Right kidney (tissue), 9 donors: Measurements from ENCODE around the gene SULT1A3.
"Not testable (repeated sequence)": the region's sequence is repeated elsewhere in the genome, so short reads cannot be mapped to it uniquely, and the experiment has no call there.

Experiments
- DNase-seq: peaks from one replicate; pipeline ENCODE4 v3.0.0-alpha.2; 2016
- long read RNA-seq, 8 donors: transcript quantifications; one replicate each; lab custom pipeline, GENCODE V29; 2026

Gene SULT1A3
- long read RNA-seq, donor 1, partial matches to known transcripts = 0 of 1 reads
- long read RNA-seq, donor 1, other reads (novel, unspliced or antisense) = 0 of 1 reads
- long read RNA-seq, donor 2, partial matches to known transcripts = 0 of 2 reads
- long read RNA-seq, donor 2, other reads (novel, unspliced or antisense) = 0 of 2 reads
- long read RNA-seq, donor 3, partial matches to known transcripts = 0 of 1 reads
- long read RNA-seq, donor 3, other reads (novel, unspliced or antisense) = 0 of 1 reads
- long read RNA-seq, donor 4, partial matches to known transcripts = 0 of 1 reads
- long read RNA-seq, donor 4, other reads (novel, unspliced or antisense) = 0 of 1 reads
- long read RNA-seq, donor 5, partial matches to known transcripts = 0 of 1 reads
- long read RNA-seq, donor 5, other reads (novel, unspliced or antisense) = 0 of 1 reads
- long read RNA-seq, donor 6, partial matches to known transcripts = 0 of 1 reads
- long read RNA-seq, donor 6, other reads (novel, unspliced or antisense) = 0 of 1 reads
- long read RNA-seq, donor 7 = 0 reads
- long read RNA-seq, donor 8, partial matches to known transcripts = 0 of 5 reads
- long read RNA-seq, donor 8, other reads (novel, unspliced or antisense) = 0 of 5 reads

DNA sequence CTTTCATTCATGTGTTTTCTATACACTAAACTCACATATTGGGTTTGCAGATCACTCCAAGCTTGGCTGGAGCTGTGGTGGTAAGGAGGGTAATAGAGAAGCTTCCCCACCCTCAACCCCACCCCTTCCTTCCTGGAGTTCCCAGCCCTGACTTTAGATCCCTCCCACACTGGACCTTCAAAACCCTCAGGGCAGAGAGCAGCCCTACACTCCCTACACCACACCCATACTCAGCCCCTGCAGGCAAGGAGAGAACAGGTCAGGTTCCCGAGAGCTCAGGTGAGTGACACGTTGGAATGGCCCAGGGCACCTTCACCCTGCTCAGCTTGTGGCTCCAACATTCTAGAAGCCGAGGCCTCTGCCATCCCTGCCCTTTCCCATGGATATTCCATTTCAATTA is at the start of gene SULT1A3:
TSS of gene SULT1A3 (plus strand) at position 207 of the 400 bp plus-strand sequence. CDS start 1,474 bp downstream, outside the sequence.
- not testable (repeated sequence) for DNase-seq

DNA sequence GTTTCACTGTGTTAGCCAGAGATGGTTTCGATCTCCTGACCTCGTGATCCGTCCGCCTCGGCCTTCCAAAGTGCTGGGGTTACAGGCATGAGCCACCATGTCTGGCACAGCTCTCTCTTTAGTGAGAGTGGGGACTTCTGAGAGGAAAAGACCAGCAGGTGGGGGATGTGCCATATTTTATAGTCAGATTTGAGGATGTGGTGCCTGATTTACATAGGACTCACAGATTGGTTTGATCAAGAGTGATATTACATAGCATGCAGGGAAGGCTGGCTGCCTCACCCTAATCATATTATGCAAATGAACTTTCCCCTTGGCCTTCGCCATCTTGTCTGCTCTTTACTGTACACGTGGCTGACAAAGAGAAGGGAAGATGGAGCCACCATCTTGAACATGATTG is 48.0 kb upstream of the SULT1A3 start:
- DNase-seq = no peak

DNA sequence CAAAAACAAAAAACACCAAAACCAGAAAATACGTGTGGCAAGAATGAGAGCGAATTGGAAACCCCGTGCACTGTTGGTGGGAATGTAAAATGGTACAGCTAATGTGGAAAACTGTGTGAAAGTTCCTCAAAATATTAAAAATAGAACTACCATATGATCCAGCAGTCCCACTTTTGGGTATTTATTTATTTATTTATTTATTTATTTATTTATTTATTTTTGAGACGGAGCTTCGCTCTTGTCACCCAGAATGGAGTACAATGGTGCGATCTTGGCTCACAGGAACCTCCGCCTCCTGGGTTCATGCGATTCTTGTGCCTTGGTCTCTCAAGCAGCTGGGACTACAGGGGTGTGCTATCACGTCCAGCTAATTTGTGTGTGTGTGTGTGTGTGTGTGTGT is 46.5 kb upstream of the SULT1A3 start:
- DNase-seq = no peak

DNA sequence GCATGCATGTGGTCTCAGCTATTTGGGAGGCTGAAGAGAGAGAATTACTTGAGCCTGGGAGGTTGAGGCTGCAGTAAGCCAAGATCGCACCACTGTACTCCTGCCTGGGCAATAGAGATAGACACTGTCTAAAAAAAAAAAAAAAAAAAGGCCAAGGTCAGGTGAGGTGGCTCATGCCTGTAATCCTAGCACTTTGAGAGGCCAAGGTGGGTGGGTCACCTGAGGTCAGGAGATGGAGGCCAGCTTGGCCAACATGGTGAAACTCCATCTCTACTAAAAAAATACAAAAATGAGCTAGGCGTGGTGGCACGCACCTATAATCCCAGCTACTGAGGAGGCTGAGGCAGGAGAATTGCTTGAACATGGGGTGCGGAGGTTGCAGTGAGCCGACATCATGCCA is 43.9 kb upstream of the SULT1A3 start:
- no peak for DNase-seq

DNA sequence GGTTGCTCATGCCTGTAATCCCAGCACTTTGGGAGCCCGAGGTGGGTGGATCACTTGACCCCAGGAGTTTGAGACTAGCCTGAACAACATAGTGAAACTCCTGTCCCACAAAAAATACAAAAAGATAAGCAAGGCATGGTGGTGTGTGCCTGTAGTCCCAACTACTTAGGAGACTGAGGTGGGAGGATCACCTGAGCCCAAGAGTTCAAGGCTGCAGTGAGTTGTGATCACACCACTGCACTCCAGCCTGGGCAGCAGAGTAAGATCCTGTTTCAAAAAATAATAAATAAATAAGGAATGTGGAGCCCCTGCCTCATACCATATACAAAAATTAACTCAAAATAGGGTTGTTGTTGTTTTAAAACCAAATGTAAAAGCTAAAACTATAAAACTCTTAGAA is 41.8 kb upstream of the SULT1A3 start:
- DNase-seq = no peak

DNA sequence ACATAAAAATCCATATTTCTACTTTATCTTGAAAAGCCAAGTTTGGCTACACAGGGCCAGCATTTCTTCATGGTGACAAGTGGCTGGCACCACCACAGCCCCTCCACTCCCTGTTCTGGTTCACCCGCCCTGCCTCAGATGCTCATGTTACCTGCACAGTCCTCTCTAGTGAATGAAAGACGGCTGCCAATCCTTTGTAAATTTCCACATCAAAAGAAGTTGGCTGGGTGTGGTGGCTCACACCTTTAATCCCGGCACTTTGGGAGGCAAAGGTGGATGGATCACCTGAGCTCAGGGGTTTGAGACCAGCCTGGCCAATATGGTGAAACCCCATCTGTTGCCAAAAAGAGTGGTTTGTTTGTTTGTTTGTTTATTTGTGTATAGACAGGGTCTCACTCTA is 35.5 kb upstream of the SULT1A3 start:
- DNase-seq = no peak

DNA sequence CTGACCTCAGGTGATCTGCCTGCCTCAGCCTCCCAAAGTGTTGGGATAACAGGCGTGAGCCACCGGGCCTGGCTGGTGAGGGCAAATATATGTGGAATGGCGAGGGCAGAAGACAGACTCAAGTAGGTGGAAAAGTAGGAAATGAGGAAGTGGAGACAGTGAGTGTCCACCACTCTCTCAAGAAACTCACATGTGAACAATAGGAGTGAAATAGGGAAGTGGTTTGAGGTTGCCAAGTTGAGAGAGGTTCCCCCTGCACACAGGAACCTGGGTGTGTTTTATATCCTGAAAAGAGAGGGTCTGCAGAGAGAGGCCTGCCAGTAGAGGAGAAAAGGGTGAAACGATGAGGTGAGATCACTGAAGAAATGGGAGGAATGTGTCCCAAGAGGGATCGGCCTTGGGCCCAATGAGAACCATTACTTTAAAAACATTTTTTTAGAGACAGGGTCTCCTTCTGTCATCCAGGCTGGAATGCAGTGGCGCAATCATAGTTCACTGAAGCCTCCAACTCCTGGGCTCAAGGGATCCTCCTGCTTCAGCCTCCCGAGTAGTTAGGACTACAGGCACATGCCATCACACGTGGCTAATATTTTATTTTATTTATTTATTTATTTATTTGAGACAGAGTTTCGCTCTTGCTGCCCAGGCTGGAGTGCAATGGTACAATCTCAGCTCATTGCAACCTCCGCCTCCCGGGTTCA is 32.7 kb upstream of the SULT1A3 start:
- no peak for DNase-seq

DNA sequence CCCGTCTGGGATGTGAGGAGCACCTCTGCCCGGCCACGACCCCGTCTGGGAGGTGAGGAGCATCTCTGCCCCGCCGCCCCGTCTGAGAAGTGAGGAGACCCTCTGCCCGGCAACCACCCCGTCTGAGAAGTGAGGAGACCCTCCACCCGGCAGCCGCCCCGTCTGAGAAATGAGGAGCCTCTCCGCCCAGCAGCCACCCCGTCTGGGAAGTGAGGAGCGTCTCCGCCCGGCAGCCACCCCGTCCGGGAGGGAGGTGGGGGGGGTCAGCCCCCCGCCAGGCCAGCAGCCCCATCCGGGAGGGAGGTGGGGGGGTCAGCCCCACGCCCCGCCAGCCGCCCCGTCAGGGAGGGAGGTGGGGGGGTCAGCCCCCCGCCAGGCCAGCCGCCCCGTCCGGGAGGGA is 30.3 kb upstream of the SULT1A3 start:
- not testable (repeated sequence) for DNase-seq

DNA sequence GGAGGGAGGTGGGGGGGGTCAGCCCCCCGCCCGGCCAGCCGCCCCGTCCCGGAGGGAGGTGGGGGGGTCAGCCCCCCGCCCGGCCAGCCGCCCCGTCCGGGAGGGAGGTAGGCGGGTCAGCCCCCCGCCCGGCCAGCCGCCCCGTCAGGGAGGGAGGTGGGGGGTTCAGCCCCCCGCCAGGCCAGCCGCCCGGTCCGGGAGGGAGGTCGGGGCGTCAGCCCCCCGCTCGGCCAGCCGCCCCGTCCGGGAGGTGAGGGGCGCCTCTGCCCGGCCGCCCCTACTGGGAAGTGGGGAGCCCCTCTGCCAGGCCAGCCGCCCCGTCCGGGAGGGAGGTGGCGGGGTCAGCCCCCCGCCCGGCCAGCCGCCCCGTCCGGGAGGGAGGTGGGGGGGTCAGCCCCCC is 29.6 kb upstream of the SULT1A3 start:
- not testable (repeated sequence) for DNase-seq

DNA sequence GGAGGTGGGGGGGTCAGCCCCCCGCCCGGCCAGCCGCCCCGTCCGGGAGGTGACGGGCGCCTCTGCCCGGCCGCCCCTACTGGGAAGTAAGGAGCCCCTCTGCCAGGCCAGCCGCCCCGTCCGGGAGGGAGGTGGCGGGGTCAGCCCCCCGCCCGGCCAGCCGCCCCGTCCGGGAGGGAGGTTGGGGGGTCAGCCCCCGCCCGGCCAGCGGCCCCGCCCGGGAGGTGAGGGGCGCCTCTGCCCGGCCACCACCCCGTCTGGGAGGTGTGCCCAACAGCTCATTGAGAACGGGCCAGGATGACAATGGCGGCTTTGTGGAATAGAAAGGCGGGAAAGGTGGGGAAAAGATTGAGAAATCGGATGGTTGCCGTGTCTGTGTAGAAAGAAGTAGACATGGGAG is 28.9 kb upstream of the SULT1A3 start:
- not testable (repeated sequence) for DNase-seq

DNA sequence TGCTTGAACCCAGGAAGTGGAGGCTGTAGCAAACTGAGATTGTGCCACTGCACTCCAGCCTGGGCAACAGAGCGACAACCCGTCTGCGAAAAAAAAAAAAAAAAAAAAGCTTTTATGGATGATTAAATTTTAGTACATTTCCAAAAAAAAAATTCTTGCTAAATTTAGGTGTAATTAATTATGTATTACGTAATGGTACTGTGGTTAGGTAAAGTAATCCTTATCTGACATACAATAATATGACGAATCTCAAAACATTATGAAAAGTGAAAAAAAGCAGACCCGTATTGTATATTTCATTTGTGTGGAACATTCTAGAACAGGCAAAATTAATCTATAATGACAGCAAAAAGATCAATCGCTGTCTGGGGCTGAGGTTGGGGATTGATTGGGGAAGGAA is 26.0 kb upstream of the SULT1A3 start:
- no peak for DNase-seq

DNA sequence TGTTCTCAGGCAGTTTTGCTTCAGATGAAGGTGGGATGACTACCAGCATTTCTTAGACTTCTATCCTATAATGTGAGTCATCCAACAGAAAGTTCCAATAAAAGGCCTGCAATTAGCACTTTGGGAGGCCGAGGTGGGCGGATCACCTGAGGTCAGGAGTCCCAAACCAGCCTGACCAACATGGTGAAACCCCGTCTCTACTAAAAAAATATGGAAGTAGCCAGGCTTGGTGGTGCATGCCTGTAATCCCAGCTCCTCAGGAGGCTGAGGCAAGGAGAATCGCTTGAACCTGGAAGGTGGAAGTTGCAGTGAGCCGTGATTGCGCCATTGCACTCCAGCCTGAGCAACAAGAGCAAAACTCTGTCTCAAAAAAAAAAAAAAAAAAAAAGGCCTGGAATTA is 22.2 kb upstream of the SULT1A3 start:
- not testable (repeated sequence) for DNase-seq

DNA sequence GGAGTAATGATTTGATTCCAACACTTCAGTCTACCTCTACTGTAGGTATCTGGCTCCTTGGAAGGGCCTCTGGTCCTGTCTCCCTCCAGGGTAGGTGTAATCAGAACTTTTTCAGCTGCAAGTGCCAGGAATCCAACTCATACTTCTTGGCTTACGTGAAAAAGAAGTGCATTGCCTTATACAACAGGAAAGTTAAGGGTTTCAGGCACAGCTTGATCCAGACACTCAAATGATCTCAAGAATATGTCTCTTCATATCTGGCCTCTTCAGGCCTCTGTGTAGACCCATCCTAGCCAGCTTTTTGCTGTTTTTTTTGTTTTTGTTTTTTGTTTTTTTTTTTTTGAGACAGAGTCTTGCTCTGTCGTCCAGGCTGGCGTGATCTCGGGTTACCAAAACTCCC is 19.9 kb upstream of the SULT1A3 start:
- DNase-seq = no peak

DNA sequence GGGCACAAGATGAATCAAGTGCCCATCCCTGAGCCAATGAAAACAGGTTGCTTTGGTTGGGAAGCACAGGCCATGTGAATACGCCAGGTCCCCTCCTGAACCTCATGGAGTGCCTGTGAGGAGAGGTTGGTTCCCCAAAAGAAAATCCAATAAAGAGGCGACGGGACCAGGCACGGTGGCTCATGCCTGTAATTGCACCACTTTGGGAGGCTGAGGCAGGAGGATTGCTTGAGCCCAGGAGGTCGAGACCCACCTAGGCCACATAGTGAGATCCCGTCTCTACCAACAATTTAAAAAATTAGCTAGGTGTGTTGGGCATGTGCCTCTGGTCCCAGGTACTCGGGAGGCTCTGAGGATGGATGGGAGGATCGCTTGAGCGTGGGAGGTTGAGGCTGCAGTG is 19.1 kb upstream of the SULT1A3 start:
- no peak for DNase-seq

DNA sequence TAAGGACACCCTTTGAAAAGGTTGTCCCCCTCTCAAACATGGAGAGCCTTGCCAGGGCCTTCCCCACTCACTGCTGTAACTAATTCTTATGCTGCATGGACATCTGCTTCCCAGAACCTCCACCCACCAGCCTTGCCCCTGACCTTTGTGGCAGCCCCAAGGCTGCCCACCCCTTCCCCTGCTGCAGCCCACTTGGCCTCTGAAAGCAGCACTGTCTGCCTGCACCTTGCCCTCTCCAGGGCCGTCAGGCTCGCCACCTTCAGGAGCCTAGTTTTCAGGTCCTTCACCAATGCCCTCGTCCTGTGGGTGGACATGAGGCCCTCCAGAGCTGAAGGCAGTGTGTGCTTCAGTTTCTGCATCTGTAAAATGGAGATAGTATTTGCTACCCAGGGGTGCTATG is 18.3 kb upstream of the SULT1A3 start:
- DNase-seq = no peak

DNA sequence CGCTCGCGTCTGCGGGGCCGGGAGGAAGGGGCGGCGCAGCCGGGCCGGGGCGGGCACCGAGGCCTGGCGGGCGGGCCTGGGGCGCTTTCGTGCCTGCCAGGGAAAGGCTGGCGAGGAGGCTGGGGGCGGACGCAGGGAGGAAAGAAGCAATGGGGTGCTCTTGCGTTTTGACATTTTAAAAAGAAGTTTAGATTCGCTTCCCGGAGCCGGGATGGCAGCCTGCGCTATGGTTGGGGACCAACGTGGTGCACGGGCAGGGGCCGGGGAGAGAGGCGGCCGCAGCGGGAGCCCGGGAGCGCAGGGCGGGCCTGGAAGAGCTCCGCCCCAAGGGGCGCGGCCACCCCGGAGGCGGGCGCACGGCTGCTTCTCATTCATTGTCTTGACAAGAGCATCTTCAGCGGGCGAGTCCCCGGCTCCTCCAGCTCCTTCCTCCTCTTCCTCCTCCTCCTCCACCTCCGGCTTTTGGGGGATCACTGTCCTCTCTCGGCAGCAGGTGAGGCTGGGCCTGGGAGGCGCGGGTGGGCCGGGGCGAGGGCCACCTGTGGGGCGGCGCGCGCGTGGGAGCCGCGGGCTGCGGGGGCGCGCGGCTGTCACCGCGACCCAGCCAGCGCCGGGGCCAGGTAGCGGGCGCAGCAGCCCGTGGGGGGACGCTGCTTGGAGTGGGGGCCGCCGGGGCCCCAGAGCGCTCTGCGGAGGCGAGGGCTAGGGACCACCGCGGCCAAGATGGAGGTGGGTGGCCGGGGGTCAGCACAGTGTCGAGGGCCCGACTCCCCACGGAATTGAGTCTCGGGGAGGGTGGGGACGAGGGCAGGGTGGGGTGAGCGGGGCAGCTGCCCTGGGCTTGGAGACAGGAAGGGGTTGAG is 15.6 kb upstream of the SULT1A3 start, which contains the start of gene CORO1A:
TSS of gene CORO1A (plus strand) at position 370 of the 863 bp plus-strand sequence. CDS start 1,608 bp downstream, outside the sequence.
- DNase-seq = peak; percentile 93

DNA sequence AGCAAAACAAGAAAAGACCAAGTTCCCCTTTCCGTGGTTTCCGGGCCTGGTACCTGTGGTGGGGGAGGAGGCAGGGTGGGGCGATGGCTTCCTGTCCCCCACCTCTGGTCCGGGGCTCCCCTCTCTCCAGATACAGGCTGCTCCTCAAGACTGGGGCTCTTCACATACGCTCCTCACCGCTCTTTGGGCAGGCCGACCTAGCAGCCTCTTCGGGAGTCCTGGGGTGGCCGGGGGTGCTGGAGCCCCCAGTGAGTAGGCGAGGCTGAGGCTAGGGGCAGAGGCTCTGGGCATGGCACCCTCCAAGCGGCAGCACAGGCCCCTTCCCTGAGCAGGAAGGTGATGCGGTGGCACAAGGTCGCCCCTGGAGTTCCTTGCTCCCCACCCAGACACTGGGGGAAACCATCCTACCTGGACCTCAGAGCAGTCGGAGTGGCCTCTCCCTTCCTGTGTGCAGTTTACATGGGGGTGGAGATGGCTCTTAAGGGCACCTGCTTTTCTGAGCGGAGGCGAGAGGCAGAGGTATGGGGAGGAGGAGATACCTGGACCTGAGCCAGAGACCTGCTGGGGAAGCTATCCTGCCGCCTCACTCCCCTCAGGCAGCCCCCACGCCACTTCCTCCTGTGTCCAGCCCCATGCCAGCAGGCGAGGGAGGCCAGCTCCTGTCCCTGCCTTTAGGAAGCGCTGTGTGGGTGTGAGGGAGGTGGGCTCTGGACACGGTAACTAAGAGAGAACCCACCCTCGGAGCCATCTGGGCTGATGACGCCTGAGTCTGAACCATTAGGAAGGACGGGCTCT is 14.8 kb upstream of the SULT1A3 start:
- DNase-seq = no peak

DNA sequence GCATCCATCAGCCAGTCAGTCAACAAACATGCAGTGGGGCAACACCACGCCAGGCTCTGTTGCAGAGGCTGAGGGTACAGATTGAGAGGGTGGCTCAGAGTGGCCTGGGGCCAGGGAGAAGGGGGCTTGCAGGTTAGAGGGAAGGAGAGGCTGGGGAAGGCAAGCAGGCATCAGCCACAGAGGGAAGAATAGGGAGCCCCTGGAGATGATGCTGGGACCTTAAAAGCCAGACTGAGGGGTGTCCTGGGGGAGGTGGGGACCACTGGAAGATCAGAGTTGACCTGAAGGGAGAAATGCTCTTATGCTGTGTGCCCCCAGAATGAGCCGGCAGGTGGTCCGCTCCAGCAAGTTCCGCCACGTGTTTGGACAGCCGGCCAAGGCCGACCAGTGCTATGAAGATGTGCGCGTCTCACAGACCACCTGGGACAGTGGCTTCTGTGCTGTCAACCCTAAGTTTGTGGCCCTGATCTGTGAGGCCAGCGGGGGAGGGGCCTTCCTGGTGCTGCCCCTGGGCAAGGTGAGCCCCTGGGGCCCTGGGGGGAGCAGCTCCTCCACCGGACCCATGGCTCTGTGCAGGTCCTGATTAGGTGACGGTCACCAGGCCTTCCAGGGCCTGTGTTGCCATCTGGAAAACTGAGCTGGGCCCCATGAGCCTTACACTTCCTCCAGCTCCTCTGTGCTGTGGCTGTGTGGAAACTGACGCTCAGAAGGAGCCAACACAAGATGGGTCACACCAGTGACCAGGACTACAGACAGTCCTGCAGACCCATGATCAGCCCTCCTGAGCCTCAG is 14.0 kb upstream of the SULT1A3 start:
- no peak for DNase-seq

DNA sequence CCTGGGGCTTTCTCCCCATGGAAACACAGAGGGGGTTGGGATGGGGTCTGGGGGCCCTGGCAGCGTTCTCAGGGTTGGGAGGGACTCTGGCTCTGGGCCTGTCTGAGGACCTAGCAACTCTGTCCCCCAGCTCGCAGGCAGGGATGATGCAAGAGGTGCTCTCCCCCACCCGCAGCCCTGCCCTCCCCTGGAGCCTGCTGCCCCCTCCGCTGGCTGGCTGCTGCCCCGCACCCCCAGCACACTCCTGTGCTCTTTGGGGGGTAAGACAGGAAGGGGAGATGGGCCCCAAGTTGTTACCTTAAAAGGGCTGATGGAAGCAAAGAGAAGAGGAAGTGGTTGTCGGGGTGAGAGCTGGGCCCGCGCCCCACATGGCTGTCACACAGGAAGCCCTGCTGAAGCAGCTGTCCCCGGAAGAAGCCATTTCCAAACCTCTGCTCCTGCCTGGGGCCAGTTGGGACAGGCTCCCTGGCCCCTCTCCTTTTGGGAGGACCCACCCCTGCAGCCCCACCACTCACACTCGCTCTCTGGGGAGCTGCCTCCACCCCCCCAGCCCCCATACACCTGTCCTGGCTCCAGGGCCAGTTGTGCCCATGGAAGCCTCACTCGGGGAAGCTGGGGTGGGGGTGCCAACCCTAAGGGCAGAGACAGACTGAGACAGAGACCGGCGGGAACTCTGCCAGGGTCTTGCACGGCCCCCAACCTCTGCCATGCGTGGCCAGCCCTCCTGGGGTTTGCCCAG is 13.2 kb upstream of the SULT1A3 start:
- no peak for DNase-seq

DNA sequence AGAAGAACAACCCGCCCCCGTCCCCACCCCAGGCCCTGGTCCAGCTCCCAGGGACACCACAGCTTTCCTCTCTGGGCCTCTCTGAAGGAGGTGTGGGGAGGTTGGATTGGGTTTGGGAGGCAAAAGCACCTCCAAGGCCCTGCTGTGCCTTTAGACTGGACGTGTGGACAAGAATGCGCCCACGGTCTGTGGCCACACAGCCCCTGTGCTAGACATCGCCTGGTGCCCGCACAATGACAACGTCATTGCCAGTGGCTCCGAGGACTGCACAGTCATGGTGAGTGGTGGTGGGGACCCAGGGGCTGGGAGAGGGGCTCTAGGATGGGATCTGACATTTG is 12.6 kb upstream of the SULT1A3 start:
- DNase-seq = no peak
